Body of pancreas (tissue), 4 donors: Measurements from ENCODE around the gene PARP1. TPM values are rescaled to one million over a fixed set of nuclear protein-coding genes. Genes with fewer than 3 reads are reported as not detected.

ENCODE experiments used
- ATAC-seq: fragments of 150-250 bp; one replicate; pipeline ENCODE4 v1.9.1; 2016
- DNase-seq, 4 donors: peaks; one replicate each; pipeline ENCODE4 v3.0.0-alpha.2; 2019
- H3K27ac ChIP-seq, 4 donors: fragments of 200-600 bp; sonication (generic); 1 replicate in 3 of 4; 2 replicates in 1 of 4; pipeline versions ENCODE4 v1.5.1 to v1.6.1; 2016 to 2019; ENCODE audit warnings: mild to moderate bottlenecking in 1 of 4, mixed read lengths in 1 of 4, moderate library complexity in 1 of 4
- H3K27me3 ChIP-seq, 2 donors: fragments of 200-600 bp; sonication (generic); one replicate each; pipeline ENCODE4 v1.6.0; 2016; ENCODE audit warnings: mild to moderate bottlenecking in 1 of 2
- H3K36me3 ChIP-seq, 2 donors: fragments of 200-600 bp; sonication (generic); replicated peaks in 1 of 2; 2 replicates each; pipeline ENCODE4 v1.5.1; 2016; ENCODE audit warnings: low read depth in 2 of 2; ENCODE audit not compliant: insufficient read depth in 1 of 2
- H3K4me1 ChIP-seq: fragments of 200-600 bp; sonication (generic); one replicate; pipeline ENCODE4 v1.6.0; 2016
- H3K4me3 ChIP-seq, 2 donors: fragments of 200-600 bp; sonication (generic); 1 replicate in 1 of 2; 2 replicates in 1 of 2; pipeline ENCODE4 v1.5.1; 2016 to 2019
- H3K9me3 ChIP-seq, 3 donors: fragments of 200-600 bp; sonication (generic); 1 replicate in 2 of 3; 2 replicates in 1 of 3; pipeline ENCODE4 v1.5.1; 2016
- POLR2A ChIP-seq, 3 donors: fragments of 450-650 bp; IDR thresholded peaks; one replicate each; pipeline ENCODE4 v1.6.1; 2016; ENCODE audit warnings: antibody characterized with exemption in 3 of 3, mild to moderate bottlenecking in 2 of 3
- WGBS, 2 donors: methylation state at CpG; one replicate each; pipeline ENCODE4 v1.1.5; 2017; 5-methylcytosine and 5-hydroxymethylcytosine counted together
- intact Hi-C: fragments of 100-400 bp; cut with DNase I; formaldehyde crosslinking; loops from one replicate; pipeline ENCODE4 v1.15.1; 2023
- total RNA-seq, 2 donors: library from RNA; depleted of rRNA; stranded (reverse); fragments of >200 nt; gene quantifications; one replicate each; pipeline ENCODE4 v1.1.0, GENCODE V29; 2016
- TF ChIP-seq, protein P1 (sequence below), 7 experiments: fragments of 450-650 bp in 4 of 7; fragments of 200-600 bp in 3 of 7; sonication (generic) in 3 of 7; IDR thresholded peaks; one replicate each; pipeline ENCODE4 v1.5.1; 2016 to 2019; ENCODE audit warnings: antibody characterized with exemption in 7 of 7

PARP1 gene
- 10 to 100 TPM; 56.3 to 72.8 TPM for total RNA-seq

GRCh38 chr1:226407497-226408284 is at the start of gene PARP1:
TSS of gene PARP1 (minus strand) at chr1:226408093. CDS start at chr1:226407929, 164 bp downstream.
- Histone ChIP-seq H3K9me3 (no peaks in the 10 kb centered on the region), H3K27me3 (no peaks in the 10 kb centered on the region), H3K4me1 (peaks cover 44% of the 10 kb centered on the region), H3K4me3 (peak within 1 kb of the TSS; percentile 30 to 81), H3K36me3 (no peaks in the 10 kb centered on the region), H3K27ac (peak within 1 kb of the TSS; percentile 62 to 91 (median 81))
- intact Hi-C loops = no loop called here
- TF ChIP-seq, protein P1, sequence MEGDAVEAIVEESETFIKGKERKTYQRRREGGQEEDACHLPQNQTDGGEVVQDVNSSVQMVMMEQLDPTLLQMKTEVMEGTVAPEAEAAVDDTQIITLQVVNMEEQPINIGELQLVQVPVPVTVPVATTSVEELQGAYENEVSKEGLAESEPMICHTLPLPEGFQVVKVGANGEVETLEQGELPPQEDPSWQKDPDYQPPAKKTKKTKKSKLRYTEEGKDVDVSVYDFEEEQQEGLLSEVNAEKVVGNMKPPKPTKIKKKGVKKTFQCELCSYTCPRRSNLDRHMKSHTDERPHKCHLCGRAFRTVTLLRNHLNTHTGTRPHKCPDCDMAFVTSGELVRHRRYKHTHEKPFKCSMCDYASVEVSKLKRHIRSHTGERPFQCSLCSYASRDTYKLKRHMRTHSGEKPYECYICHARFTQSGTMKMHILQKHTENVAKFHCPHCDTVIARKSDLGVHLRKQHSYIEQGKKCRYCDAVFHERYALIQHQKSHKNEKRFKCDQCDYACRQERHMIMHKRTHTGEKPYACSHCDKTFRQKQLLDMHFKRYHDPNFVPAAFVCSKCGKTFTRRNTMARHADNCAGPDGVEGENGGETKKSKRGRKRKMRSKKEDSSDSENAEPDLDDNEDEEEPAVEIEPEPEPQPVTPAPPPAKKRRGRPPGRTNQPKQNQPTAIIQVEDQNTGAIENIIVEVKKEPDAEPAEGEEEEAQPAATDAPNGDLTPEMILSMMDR (IDR thresholded peaks at IDR 0.05) = peak in 6 of 7 experiments; percentile 29 to 98 (median 86)
- TF ChIP-seq POLR2A (IDR thresholded peaks at IDR 0.05) = peak; percentile 82 to 85 (median 84)
- WGBS, 2 donors = 0 to 2% methylated on average over 6 to 83 of the region's 90 CpGs
- ATAC-seq (peak; percentile 91), DNase-seq (peak; percentile 90 to 97 (median 94))

DNA sequence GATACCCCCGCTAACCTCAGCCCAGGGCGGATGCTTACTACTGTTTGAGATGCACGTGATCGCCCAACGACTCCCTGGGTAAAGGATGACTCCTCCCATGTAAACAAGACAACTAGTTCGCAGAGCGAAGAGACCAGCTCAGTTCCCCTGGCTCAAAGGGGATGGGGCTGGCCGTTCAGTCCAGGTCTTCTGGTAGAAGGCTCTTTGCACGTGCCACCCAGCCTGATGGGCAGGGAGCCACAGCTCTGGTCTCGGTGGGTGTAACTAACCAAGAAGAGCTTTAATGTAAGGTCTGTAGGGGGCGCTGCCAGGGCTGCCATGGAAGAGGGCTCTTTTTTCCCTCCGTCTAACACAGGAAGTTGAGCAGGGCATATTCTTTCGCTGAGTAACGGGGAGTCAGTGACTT is 49.4 kb upstream of the PARP1 start:
- no peak for DNase-seq
- no peak for ATAC-seq

GRCh38 chr1:226455843-226456242 is 48.0 kb upstream of the PARP1 start:
- intact Hi-C loops = no loop called here
- H3K36me3 ChIP-seq = no peaks in the 10 kb centered on the region
- H3K27ac ChIP-seq = no peak overlapping the region
- ATAC-seq = no peak
- WGBS, 2 donors = 85 to 91% methylated on average over 10 of the region's 10 CpGs
- H3K27me3 ChIP-seq = no peaks in the 10 kb centered on the region
- TF ChIP-seq POLR2A (IDR thresholded peaks at IDR 0.05) = no peak
- TF ChIP-seq, protein P1 (IDR thresholded peaks at IDR 0.05) = no peak
- H3K4me3 ChIP-seq = no peak overlapping the region
- no peaks in the 10 kb centered on the region for H3K9me3 ChIP-seq
- no peak for DNase-seq
- no peaks in the 10 kb centered on the region for H3K4me1 ChIP-seq

More for the DNA sequence above, 49.4 kb upstream of the PARP1 start:
- intact Hi-C loops = no loop called here
- WGBS, 2 donors = 54 to 60% methylated on average over 8 to 14 of the region's 14 CpGs
- Histone ChIP-seq H3K4me1 (no peaks in the 10 kb centered on the region), H3K27me3 (no peaks in the 10 kb centered on the region), H3K4me3 (no peak overlapping the region), H3K27ac (no peak overlapping the region), H3K36me3 (no peaks in the 10 kb centered on the region), H3K9me3 (no peaks in the 10 kb centered on the region)
- TF ChIP-seq, protein P1 (IDR thresholded peaks at IDR 0.05) = no peak
- no peak for TF ChIP-seq POLR2A (IDR thresholded peaks at IDR 0.05)

GRCh38 chr1:226454349-226454748 is 46.5 kb upstream of the PARP1 start:
- TF ChIP-seq, protein P1 (IDR thresholded peaks at IDR 0.05) = no peak
- no peak for TF ChIP-seq POLR2A (IDR thresholded peaks at IDR 0.05)
- DNase-seq (no peak), ATAC-seq (no peak)
- Histone ChIP-seq H3K36me3 (no peaks in the 10 kb centered on the region), H3K4me1 (no peaks in the 10 kb centered on the region), H3K9me3 (no peaks in the 10 kb centered on the region), H3K27ac (no peak overlapping the region), H3K27me3 (no peaks in the 10 kb centered on the region), H3K4me3 (no peak overlapping the region)
- intact Hi-C loops = no loop called here
- WGBS, 2 donors = 62 to 73% methylated on average over 2 of the region's 2 CpGs
